Ishikawa (cell line): ENCODE data around the gene DBT.

ENCODE experiments used
- CEBPB ChIP-seq: IDR thresholded peaks from 2 replicates; pipeline ENCODE4 v1.6.1; 2012
- CREB1 ChIP-seq: IDR thresholded peaks from 2 replicates; pipeline ENCODE4 v1.6.1; 2012; ENCODE audit warnings: low read depth
- EGR1 ChIP-seq: IDR thresholded peaks from 2 replicates; pipeline ENCODE4 v1.6.1; 2012
- EP300 ChIP-seq: IDR thresholded peaks from 2 replicates; pipeline ENCODE4 v1.6.1; 2012; ENCODE audit warnings: borderline replicate concordance
- FOXM1 ChIP-seq: IDR thresholded peaks from 2 replicates; pipeline ENCODE4 v1.6.1; 2012; ENCODE audit warnings: low read depth, borderline replicate concordance
- MAX ChIP-seq: IDR thresholded peaks from 2 replicates; pipeline ENCODE4 v1.6.1; 2012
- RAD21 ChIP-seq: IDR thresholded peaks from 2 replicates; pipeline ENCODE4 v1.6.1; 2012; ENCODE audit warnings: low read depth
- REST ChIP-seq: IDR thresholded peaks from 2 replicates; pipeline ENCODE4 v1.6.1; 2012; ENCODE audit warnings: low read depth, mild to moderate bottlenecking
- TAF1 ChIP-seq: IDR thresholded peaks from 2 replicates; pipeline ENCODE4 v1.6.1; 2012; ENCODE audit warnings: low read depth, mild to moderate bottlenecking
- TCF12 ChIP-seq: IDR thresholded peaks from 2 replicates; pipeline ENCODE4 v1.6.1; 2012; ENCODE audit warnings: low read depth
- YY1 ChIP-seq: IDR thresholded peaks from 2 replicates; pipeline ENCODE4 v1.6.1; 2012; ENCODE audit warnings: low read depth
- ZBTB7A ChIP-seq: IDR thresholded peaks from 2 replicates; pipeline ENCODE4 v1.6.1; 2012; ENCODE audit warnings: low read depth

GRCh38 chr1:100177295-100178041 is 72.2 kb downstream of the DBT start:
- TF ChIP-seq RAD21 (no peak), MAX (no peak), EP300 (no peak), EGR1 (no peak), YY1 (no peak), TAF1 (no peak), CEBPB (no peak), TCF12 (no peak), ZBTB7A (no peak), CREB1 (no peak), REST (no peak), FOXM1 (no peak)
